Natural killer cell (primary cell): ENCODE measurements around the gene DHX8. TPM values are rescaled to one million over a fixed set of nuclear protein-coding genes. Genes with fewer than 3 reads are reported as not detected.

ENCODE experiments used
- ATAC-seq, 3 donors: fragments of 150-1000 bp in 2 of 3; fragments of 200-7000 bp in 1 of 3; cut with Tn5 transposase; 1 replicate in 1 of 3; 2 replicates in 2 of 3; pipeline ENCODE4 v1.10.0; 2021; ENCODE audit warnings: mild to moderate bottlenecking in 2 of 3, moderate library complexity in 2 of 3
- DNase-seq, 2 donors: peaks; one replicate each; pipeline versions ENCODE4 v3.0.0 to v3.0.0-alpha.2; 2013 to 2021; ENCODE audit warnings: mixed read lengths in 1 of 2
- H3K27ac ChIP-seq: one replicate; pipeline ENCODE4 v1.5.1; 2013; ENCODE audit warnings: mild to moderate bottlenecking, low read length
- H3K27me3 ChIP-seq: one replicate; pipeline ENCODE4 v1.6.1; 2013; ENCODE audit warnings: low read length; ENCODE audit not compliant: control insufficient read depth, insufficient read depth
- H3K36me3 ChIP-seq: one replicate; pipeline ENCODE4 v1.6.1; 2013; ENCODE audit warnings: low read length; ENCODE audit not compliant: control insufficient read depth, insufficient read depth
- H3K4me1 ChIP-seq: one replicate; pipeline ENCODE4 v1.6.1; 2013; ENCODE audit warnings: low read length; ENCODE audit not compliant: control insufficient read depth, insufficient read depth
- H3K4me3 ChIP-seq: one replicate; pipeline ENCODE4 v1.5.1; 2013; ENCODE audit warnings: low read length
- H3K9me3 ChIP-seq: one replicate; pipeline ENCODE4 v1.6.1; 2013; ENCODE audit warnings: low read length; ENCODE audit not compliant: control insufficient read depth, insufficient read depth
- H3K27ac Mint-ChIP-seq, 2 donors: one replicate each; pipeline ENCODE4 v1.8.0; 2022; ENCODE audit warnings: mild to moderate bottlenecking in 2 of 2, mixed read lengths in 2 of 2, moderate library complexity in 1 of 2
- H3K27me3 Mint-ChIP-seq, 2 donors: one replicate each; pipeline ENCODE4 v1.8.0; 2022; ENCODE audit warnings: low read depth in 2 of 2, mixed read lengths in 2 of 2
- H3K36me3 Mint-ChIP-seq: one replicate; pipeline ENCODE4 v1.8.0; 2022; ENCODE audit warnings: mixed read lengths
- H3K4me1 Mint-ChIP-seq, 2 donors: one replicate each; pipeline ENCODE4 v1.8.0; 2022; ENCODE audit warnings: mixed read lengths in 2 of 2
- H3K4me3 Mint-ChIP-seq: one replicate; pipeline ENCODE4 v1.8.0; 2022; ENCODE audit warnings: mild to moderate bottlenecking, moderate library complexity, mixed read lengths
- H3K9me3 Mint-ChIP-seq, 2 donors: one replicate each; pipeline ENCODE4 v1.8.0; 2022; ENCODE audit warnings: mixed read lengths in 2 of 2
- WGBS: methylation state at CpG from one replicate; pipeline ENCODE4 v1.1.7; 2013; ENCODE audit warnings: missing lambda C conversion rate; ENCODE audit not compliant: insufficient coverage; 5-methylcytosine and 5-hydroxymethylcytosine counted together
- intact Hi-C: fragments of 100-400 bp; cut with micrococcal nuclease; formaldehyde crosslinking; loops from one replicate; pipeline ENCODE4 v1.14.2; 2022
- total RNA-seq, 4 donors: library from RNA; stranded (reverse); fragments of 120-200 nt in 1 of 4; gene quantifications; one replicate each; pipeline versions ENCODE4 v1.2.3 to v1.2.4, GENCODE V29; 2013 to 2022
- TF ChIP-seq, protein P1 (sequence below): fragments of 200-600 bp; IDR thresholded peaks from one replicate; pipeline ENCODE4 v1.8.0; 2022; ENCODE audit warnings: antibody characterized with exemption

Gene DHX8
- total RNA-seq, 3 donors from 2014 or later (not counting 1 experiment from before 2014, with no cell fraction given), result 88.3 to 106 (median 105) TPM

DNA sequence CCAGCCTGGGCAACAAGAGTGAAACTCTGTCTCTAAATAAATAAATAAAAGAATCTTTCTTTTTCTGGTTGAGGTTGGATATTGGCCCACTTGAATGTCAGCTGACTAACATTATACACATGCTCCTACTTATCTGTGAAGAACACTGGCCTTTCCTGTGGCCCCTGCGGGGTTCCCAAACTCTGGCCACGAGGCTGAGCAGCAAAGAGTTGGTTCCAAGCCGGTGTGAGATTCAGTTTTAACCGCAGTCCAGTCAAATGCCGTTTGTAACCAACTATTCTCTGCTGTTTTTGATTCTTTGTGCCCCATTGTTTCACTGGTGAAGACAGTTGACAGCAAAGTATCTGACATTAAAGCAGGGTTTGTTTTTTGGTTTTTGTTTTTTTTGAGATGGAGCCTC, 51.1 kb downstream of the DHX8 start:
- Histone ChIP-seq H3K36me3 (no peaks in the 10 kb centered on the region), H3K27ac (no peak overlapping the region), H3K4me1 (peaks cover 4% of the 10 kb centered on the region), H3K9me3 (no peaks in the 10 kb centered on the region), H3K4me3 (no peak overlapping the region), H3K27me3 (no peaks in the 10 kb centered on the region)
- Mint-ChIP-seq H3K9me3 (no peaks in the 10 kb centered on the region), H3K27ac (no peak overlapping the region), H3K36me3 (no peaks in the 10 kb centered on the region), H3K4me3 (no peak overlapping the region), H3K27me3 (no peaks in the 10 kb centered on the region), H3K4me1 (peaks cover 0 to 2% of the 10 kb centered on the region in 2 donors)
- ATAC-seq (no peak), DNase-seq (no peak)
- intact Hi-C loops, result no loop called here
- WGBS, result 86% methylated on average over 5 of the region's 5 CpGs
- TF ChIP-seq, protein P1, sequence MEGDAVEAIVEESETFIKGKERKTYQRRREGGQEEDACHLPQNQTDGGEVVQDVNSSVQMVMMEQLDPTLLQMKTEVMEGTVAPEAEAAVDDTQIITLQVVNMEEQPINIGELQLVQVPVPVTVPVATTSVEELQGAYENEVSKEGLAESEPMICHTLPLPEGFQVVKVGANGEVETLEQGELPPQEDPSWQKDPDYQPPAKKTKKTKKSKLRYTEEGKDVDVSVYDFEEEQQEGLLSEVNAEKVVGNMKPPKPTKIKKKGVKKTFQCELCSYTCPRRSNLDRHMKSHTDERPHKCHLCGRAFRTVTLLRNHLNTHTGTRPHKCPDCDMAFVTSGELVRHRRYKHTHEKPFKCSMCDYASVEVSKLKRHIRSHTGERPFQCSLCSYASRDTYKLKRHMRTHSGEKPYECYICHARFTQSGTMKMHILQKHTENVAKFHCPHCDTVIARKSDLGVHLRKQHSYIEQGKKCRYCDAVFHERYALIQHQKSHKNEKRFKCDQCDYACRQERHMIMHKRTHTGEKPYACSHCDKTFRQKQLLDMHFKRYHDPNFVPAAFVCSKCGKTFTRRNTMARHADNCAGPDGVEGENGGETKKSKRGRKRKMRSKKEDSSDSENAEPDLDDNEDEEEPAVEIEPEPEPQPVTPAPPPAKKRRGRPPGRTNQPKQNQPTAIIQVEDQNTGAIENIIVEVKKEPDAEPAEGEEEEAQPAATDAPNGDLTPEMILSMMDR, result no peak

DNA sequence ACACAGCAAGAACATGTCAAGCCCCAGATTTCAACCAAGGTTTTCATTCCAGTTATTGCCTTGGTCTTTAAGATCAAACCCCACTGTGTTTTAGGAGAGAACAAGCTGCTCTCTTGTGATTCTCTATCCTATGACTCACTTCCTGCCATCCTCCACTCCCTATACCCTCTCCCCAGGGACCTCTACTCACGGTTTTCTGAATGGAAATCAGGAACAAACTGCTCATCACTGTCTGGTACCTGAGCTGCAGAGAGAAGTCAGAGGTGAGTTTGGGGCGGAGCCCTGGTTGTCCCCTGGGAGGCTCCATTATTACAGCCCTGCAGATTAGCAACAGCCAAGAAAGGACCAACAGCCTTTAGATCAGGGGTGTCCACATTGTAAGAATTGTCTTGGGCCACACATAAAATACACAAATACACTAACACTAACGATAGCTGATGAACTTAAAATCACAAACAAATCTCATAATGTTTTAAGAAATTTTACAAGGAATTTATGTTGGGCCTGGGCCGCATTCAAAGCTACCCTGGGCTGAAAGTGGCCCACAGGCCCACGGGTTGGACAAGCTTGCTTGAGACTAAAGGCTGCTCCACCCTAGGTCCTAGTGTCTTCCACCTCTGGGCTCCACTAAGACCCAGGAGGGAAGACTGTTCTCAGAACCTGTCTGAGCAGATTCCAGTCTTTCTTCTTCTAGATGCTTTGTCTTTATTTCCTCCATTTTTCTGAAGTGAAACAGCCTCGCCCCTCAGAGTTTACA, 52.6 kb downstream of the DHX8 start:
- H3K27ac Mint-ChIP-seq, result no peak overlapping the region
- no peaks in the 10 kb centered on the region for H3K9me3 Mint-ChIP-seq
- Histone ChIP-seq H3K27ac (no peak overlapping the region), H3K36me3 (no peaks in the 10 kb centered on the region), H3K27me3 (no peaks in the 10 kb centered on the region), H3K4me3 (no peak overlapping the region), H3K9me3 (no peaks in the 10 kb centered on the region), H3K4me1 (no peaks in the 10 kb centered on the region)
- TF ChIP-seq, protein P1, result no peak
- H3K4me3 Mint-ChIP-seq, result no peak overlapping the region
- DNase-seq, result no peak
- no peaks in the 10 kb centered on the region for H3K4me1 Mint-ChIP-seq
- peaks cover 0 to 5% of the 10 kb centered on the region in 2 donors for H3K27me3 Mint-ChIP-seq
- ATAC-seq, result no peak
- 86% methylated on average over 6 of the region's 6 CpGs for WGBS
- H3K36me3 Mint-ChIP-seq, result no peaks in the 10 kb centered on the region
- intact Hi-C loops, result no loop called here

DNA sequence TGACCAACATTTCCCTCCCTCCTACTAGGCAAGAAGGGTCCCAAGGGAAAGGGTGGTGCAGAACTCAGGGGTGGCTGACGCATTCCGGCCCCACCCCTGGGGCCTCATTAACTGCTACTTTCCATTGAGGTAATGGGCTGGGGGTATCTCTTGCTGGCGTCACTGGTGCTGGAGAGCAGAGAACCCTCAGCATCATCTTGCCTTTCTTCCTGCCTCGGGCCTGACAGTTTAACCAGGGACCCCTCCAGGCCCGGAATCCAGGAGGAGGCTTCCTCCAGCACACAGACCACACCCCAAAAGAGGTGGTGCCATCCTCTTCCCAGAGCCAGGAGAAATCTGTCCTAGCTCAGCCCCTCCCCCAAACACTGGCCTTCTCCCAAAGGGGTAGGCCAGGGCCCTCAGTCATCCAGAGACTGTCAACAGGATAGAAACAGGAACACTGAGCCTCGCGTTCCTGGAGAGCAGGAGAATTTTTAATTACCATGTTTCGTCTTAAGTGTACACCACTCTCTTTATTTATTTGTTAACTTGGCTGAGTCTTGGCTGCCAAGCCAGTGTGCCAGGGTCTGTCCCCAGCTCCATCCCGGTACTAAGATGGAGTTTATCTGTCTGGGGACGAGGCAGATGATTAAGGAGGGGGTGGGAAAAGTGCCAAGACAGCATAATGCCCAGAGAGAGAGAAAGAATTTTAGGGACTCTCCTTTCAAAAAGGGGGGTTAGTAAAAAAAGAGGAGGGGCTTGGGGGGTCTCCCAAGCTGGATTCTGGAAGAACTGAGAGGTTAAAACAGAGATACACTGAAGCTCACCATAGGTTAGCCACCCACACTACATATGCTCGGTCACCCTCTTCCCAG, 57.3 kb downstream of the DHX8 start:
- Histone ChIP-seq H3K36me3 (no peaks in the 10 kb centered on the region), H3K4me3 (no peak overlapping the region), H3K4me1 (peaks cover 12% of the 10 kb centered on the region), H3K27me3 (peaks cover 12% of the 10 kb centered on the region), H3K27ac (no peak overlapping the region), H3K9me3 (no peaks in the 10 kb centered on the region)
- TF ChIP-seq, protein P1, result no peak
- WGBS, result 87% methylated on average over 10 of the region's 11 CpGs
- Mint-ChIP-seq H3K27ac (no peak overlapping the region), H3K4me3 (no peak overlapping the region), H3K4me1 (peaks cover 7 to 10% of the 10 kb centered on the region in 2 donors), H3K9me3 (no peaks in the 10 kb centered on the region), H3K36me3 (no peaks in the 10 kb centered on the region), H3K27me3 (peaks cover 25 to 32% of the 10 kb centered on the region in 2 donors)
- intact Hi-C loops, result no loop called here
- no peak for ATAC-seq
- DNase-seq, result no peak
